Bronchial epithelial cell (primary cell): ENCODE data around the gene AMN. TPM values are rescaled to one million over a fixed set of nuclear protein-coding genes. Genes with fewer than 3 reads are reported as not detected.

Experiments
- DNase-seq: peaks from one replicate; pipeline ENCODE4 v3.0.0-alpha.2; 2010; ENCODE audit warnings: low read depth
- FAIRE-seq: peaks from 2 replicates; lab custom pipeline; 2011; peaks lifted over from hg19 to GRCh38; lab: Jason Lieb, UNC
- H3K27me3 ChIP-seq: 2 replicates; pipeline ENCODE4 v1.5.1; 2011; ENCODE audit warnings: low read length; ENCODE audit not compliant: control insufficient read depth, insufficient read depth
- H3K36me3 ChIP-seq: 2 replicates; pipeline ENCODE4 v1.5.1; 2011; ENCODE audit warnings: low read length; ENCODE audit not compliant: control insufficient read depth, insufficient read depth
- H3K4me3 ChIP-seq: 2 replicates; pipeline ENCODE4 v1.5.1; 2011; ENCODE audit warnings: mild to moderate bottlenecking, low read depth, low read length, control low read depth
- CTCF ChIP-seq: IDR thresholded peaks from 2 replicates; pipeline ENCODE4 v1.5.1; 2011; ENCODE audit warnings: mild to moderate bottlenecking, moderate library complexity, low read length, control low read depth, inconsistent platforms; ENCODE audit not compliant: insufficient read depth, severe bottlenecking
- total RNA-seq: library from RNA; depleted of rRNA; stranded (reverse); fragments of >200 nt; gene quantifications from 2 replicates; pipeline ENCODE4 v1.2.1, GENCODE V29; 2014

The AMN gene
- total RNA-seq, 1 donor from 2014 or later, result 4.2 TPM

DNA sequence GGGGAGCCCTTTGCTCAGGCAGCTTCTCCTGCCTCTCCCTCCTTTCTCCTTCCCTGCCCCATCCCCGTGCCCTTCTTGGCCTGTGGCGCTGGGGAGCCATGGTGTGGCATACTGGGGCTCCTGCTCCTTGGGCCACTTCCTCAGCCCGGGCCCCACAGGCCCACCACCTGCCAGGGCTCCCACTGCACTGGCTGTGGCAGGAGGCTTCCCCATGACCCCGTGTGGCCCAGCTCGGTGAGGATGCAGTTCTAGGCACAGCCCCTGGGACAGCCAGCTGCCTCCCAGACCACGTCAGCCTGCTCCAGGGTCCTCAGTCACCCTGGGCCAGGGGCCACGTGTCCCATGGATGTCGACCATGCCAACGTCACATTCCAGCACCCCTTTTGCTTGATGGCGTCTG is 13.0 kb upstream of the AMN start:
- FAIRE-seq (no peak), DNase-seq (no peak)
- no peaks in the 10 kb centered on the region for H3K27me3 ChIP-seq
- H3K36me3 ChIP-seq, result peaks cover 8% of the 10 kb centered on the region
- H3K4me3 ChIP-seq, result no peak overlapping the region
- no peak for TF ChIP-seq CTCF

- Histone ChIP-seq H3K4me3 (no peak overlapping the region), H3K27me3 (no peaks in the 10 kb centered on the region), H3K36me3 (peaks cover 8% of the 10 kb centered on the region)
- FAIRE-seq, result no peak
- DNase-seq, result no peak
- no peak for TF ChIP-seq CTCF
Observed at GRCh38 chr14:102909911-102910310, 12.6 kb upstream of the AMN start.

DNA sequence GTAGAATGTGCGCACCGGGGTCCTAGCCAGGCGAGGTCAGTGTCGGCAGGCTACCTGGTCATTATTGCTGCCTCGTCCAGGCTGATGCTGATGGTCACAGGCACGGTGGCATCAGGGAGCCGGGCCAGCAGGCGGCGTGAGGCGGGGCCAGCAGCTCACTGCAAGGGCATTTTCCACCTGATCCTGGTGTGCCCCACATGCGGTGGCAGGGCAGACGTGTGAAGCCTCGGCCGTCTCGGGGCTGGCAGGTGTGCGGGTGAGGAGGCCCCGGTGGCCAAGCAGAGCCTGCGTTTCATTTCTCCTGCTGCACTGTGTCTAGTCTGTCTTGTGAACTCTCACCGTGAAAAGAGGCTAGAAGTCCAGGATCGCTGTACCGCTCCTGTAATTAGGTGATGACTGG is 12.0 kb upstream of the AMN start:
- H3K27me3 ChIP-seq, result no peaks in the 10 kb centered on the region
- no peak for FAIRE-seq
- H3K36me3 ChIP-seq, result peaks cover 6% of the 10 kb centered on the region

DNA sequence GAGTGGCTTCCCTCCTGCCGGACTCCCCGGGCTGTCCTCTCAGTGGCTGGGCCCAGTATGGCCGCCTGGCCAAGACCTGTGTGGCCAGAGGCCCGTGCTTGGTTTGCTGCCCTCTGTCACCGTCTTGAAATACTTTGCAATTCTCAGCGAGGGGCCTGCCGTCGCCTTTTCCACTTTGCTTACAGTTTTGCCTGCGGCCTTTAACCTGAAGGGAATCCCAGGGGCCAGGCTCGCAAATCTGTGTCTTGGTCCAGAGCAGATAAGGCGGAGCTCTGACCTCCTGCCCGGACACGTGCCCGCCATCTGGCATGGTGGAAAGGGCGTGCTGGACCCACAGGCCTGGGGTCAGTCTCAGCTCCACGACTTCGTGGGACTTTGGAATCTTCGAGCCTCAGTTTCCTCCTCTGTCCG is 10.9 kb upstream of the AMN start:
- H3K36me3 ChIP-seq, result peaks cover 6% of the 10 kb centered on the region
- FAIRE-seq, result no peak
- no peak overlapping the region for H3K4me3 ChIP-seq
- no peaks in the 10 kb centered on the region for H3K27me3 ChIP-seq
- no peak for DNase-seq
- no peak for TF ChIP-seq CTCF

More for the DNA sequence above, 12.0 kb upstream of the AMN start:
- no peak for TF ChIP-seq CTCF
- no peak overlapping the region for H3K4me3 ChIP-seq
- no peak for DNase-seq

DNA sequence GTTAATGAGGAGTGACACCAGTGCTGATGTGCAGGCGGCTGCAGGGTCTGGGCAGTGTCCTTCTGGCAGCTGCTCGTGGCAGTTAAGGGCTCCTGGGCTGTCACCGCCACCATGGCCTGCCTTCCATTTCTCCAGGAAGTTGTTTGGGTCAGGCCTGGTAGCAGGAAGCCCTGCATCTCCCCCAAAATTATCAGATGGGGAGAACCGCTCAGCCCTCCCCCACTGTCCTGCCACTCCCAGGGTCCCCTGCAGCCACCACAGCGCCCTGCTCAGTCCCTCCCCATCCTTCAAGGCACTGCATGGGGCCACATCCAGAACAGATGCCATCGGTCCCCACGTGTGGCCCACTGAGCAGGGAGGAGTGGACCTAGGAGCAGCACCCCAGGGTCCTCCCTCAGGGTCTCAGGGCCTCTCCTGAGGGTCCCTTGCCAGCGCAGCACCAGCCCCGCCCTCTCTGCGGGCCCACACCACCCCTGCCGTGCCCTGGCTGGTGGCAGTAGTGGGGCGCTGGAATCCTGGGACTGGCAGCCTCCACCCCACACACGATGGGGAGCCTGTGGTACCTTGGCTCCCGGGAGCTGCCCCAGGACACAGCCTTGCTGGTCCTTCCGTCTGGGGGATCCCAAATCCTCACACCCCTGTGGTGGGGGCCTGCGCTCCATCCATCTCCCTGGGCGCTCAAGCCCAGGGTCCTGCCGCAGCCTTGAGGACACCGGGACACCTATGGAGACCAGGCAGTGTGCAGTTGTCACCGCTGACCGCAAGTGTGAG is 10.3 kb upstream of the AMN start:
- Histone ChIP-seq H3K4me3 (no peak overlapping the region), H3K36me3 (peaks cover 4% of the 10 kb centered on the region), H3K27me3 (no peaks in the 10 kb centered on the region)
- DNase-seq (no peak), FAIRE-seq (no peak)
- TF ChIP-seq CTCF, result no peak
